H9 (cell line): ENCODE results near the gene MIER1. TPM values are rescaled to one million over a fixed set of nuclear protein-coding genes. Genes with fewer than 3 reads are reported as not detected.

Experiments used
- DNase-seq: peaks from one replicate; pipeline ENCODE4 v3.0.0-alpha.2; 2017
- H2AFZ ChIP-seq: one replicate; pipeline ENCODE4 v1.6.1; 2013; ENCODE audit warnings: mild to moderate bottlenecking, low read length, control low read depth, moderate library complexity
- H2AK5ac ChIP-seq: 2 replicates; pipeline ENCODE4 v1.6.1; 2013; ENCODE audit warnings: low read length, control low read depth, mixed read lengths; ENCODE audit not compliant: insufficient read length
- H2BK120ac ChIP-seq: one replicate; pipeline ENCODE4 v1.6.1; 2013; ENCODE audit warnings: low read depth, mild to moderate bottlenecking, low read length, control low read depth, inconsistent platforms; ENCODE audit not compliant: poor library complexity, severe bottlenecking
- H2BK12ac ChIP-seq: 2 replicates; pipeline ENCODE4 v1.6.1; 2013; ENCODE audit warnings: low read length, control low read depth, mixed read lengths, low read depth; ENCODE audit not compliant: insufficient read length
- H2BK15ac ChIP-seq: 2 replicates; pipeline ENCODE4 v1.6.1; 2013; ENCODE audit warnings: low read depth, low read length, control low read depth
- H2BK20ac ChIP-seq: one replicate; pipeline ENCODE4 v1.6.1; 2013; ENCODE audit warnings: low read depth, mild to moderate bottlenecking, low read length, control low read depth, inconsistent platforms; ENCODE audit not compliant: poor library complexity, severe bottlenecking
- H2BK5ac ChIP-seq: 2 replicates; pipeline ENCODE4 v1.6.1; 2013; ENCODE audit warnings: low read length, control low read depth, mixed read lengths; ENCODE audit not compliant: insufficient read length
- H3K14ac ChIP-seq: 2 replicates; pipeline ENCODE4 v1.6.1; 2013; ENCODE audit warnings: low read length, control low read depth; ENCODE audit not compliant: insufficient read depth
- H3K18ac ChIP-seq: 2 replicates; pipeline ENCODE4 v1.6.1; 2013; ENCODE audit warnings: low read depth, mild to moderate bottlenecking, mixed read lengths, low read length, control low read depth; ENCODE audit not compliant: insufficient read length
- H3K23ac ChIP-seq: 2 replicates; pipeline ENCODE4 v1.6.1; 2013; ENCODE audit warnings: low read length, control low read depth, mixed read lengths, low read depth; ENCODE audit not compliant: insufficient read length
- H3K23me2 ChIP-seq: 2 replicates; pipeline ENCODE4 v1.6.1; 2013; ENCODE audit warnings: low read depth, mild to moderate bottlenecking, mixed read lengths, low read length, control low read depth; ENCODE audit not compliant: insufficient read length, poor library complexity, severe bottlenecking
- H3K27ac ChIP-seq: 2 replicates; pipeline ENCODE4 v1.5.1; 2013; ENCODE audit warnings: low read length, control low read depth, mixed read lengths, low read depth; ENCODE audit not compliant: insufficient read length
- H3K27me3 ChIP-seq: 2 replicates; pipeline ENCODE4 v1.6.1; 2013; ENCODE audit warnings: low read length, control low read depth, inconsistent platforms; ENCODE audit not compliant: insufficient read depth
- H3K4ac ChIP-seq: 2 replicates; pipeline ENCODE4 v1.6.1; 2013; ENCODE audit warnings: low read depth, mild to moderate bottlenecking, control low read depth, inconsistent platforms, low read length, moderate library complexity
- H3K4me1 ChIP-seq: 2 replicates; pipeline ENCODE4 v1.6.1; 2013; ENCODE audit warnings: low read length, control low read depth, inconsistent platforms; ENCODE audit not compliant: insufficient read depth
- H3K4me2 ChIP-seq: 2 replicates; pipeline ENCODE4 v1.6.1; 2013; ENCODE audit warnings: low read length, control low read depth, mixed read lengths; ENCODE audit not compliant: insufficient read length, insufficient read depth
- H3K56ac ChIP-seq: 2 replicates; pipeline ENCODE4 v1.6.1; 2013; ENCODE audit warnings: low read depth, mild to moderate bottlenecking, mixed read lengths, low read length, control low read depth; ENCODE audit not compliant: insufficient read length
- H3K79me1 ChIP-seq: 2 replicates; pipeline ENCODE4 v1.6.1; 2013; ENCODE audit warnings: low read depth, mild to moderate bottlenecking, moderate library complexity, low read length, control low read depth, inconsistent platforms; ENCODE audit not compliant: insufficient read depth, poor library complexity, severe bottlenecking
- H3K79me2 ChIP-seq: 2 replicates; pipeline ENCODE4 v1.6.1; 2013; ENCODE audit warnings: low read length, control low read depth, inconsistent platforms; ENCODE audit not compliant: insufficient read depth
- H3K9ac ChIP-seq: 2 replicates; pipeline ENCODE4 v1.6.1; 2013; ENCODE audit warnings: low read length, control low read depth, mixed read lengths; ENCODE audit not compliant: insufficient read length; ENCODE audit errors: extremely low read depth
- H3K9me3 ChIP-seq: one replicate; pipeline ENCODE4 v1.6.1; 2013; ENCODE audit warnings: low read depth, low read length, inconsistent platforms; ENCODE audit not compliant: control insufficient read depth
- H3T11ph ChIP-seq: one replicate; pipeline ENCODE4 v1.6.1; 2013; ENCODE audit warnings: mild to moderate bottlenecking, low read length, control low read depth, inconsistent platforms
- H4K20me1 ChIP-seq: one replicate; pipeline ENCODE4 v1.6.1; 2013; ENCODE audit not compliant: control insufficient read depth, insufficient read length, insufficient read depth
- H4K5ac ChIP-seq: 2 replicates; pipeline ENCODE4 v1.6.1; 2013; ENCODE audit warnings: low read depth, mild to moderate bottlenecking, mixed read lengths, low read length, control low read depth; ENCODE audit not compliant: insufficient read length
- H4K8ac ChIP-seq: replicated peaks from 2 replicates; pipeline ENCODE4 v1.6.1; 2013; ENCODE audit warnings: low read length, control low read depth, mixed read lengths, low read depth; ENCODE audit not compliant: insufficient read length
- H4K91ac ChIP-seq: 2 replicates; pipeline ENCODE4 v1.6.1; 2013; ENCODE audit warnings: low read depth, mild to moderate bottlenecking, moderate library complexity, mixed read lengths, low read length, control low read depth; ENCODE audit not compliant: insufficient read length
- H3K27ac Mint-ChIP-seq, 3 experiments: 2 replicates in 2 of 3; 3 replicates in 1 of 3; pipeline ENCODE4 v1.8.0; 2020 to 2021; ENCODE audit warnings: mixed read lengths in 3 of 3, mild to moderate bottlenecking in 1 of 3, moderate library complexity in 1 of 3
- H3K27me3 Mint-ChIP-seq: 2 replicates; pipeline ENCODE4 v1.8.0; 2021; ENCODE audit warnings: low read depth, mild to moderate bottlenecking, moderate library complexity, mixed read lengths
- H3K36me3 Mint-ChIP-seq, 3 experiments: 2 replicates in 2 of 3; 3 replicates in 1 of 3; pipeline ENCODE4 v1.8.0; 2020 to 2021; ENCODE audit warnings: low read depth in 3 of 3, mixed read lengths in 3 of 3; ENCODE audit not compliant: insufficient read depth in 1 of 3
- H3K4me1 Mint-ChIP-seq, 2 experiments: 2 replicates each; pipeline ENCODE4 v1.8.0; 2020; ENCODE audit warnings: mixed read lengths in 2 of 2
- H3K4me3 Mint-ChIP-seq, 2 experiments: 2 replicates in 1 of 2; 3 replicates in 1 of 2; pipeline ENCODE4 v1.8.0; 2020 to 2021; ENCODE audit warnings: mild to moderate bottlenecking in 2 of 2, mixed read lengths in 2 of 2, moderate library complexity in 1 of 2
- H3K9me3 Mint-ChIP-seq, 2 experiments: 2 replicates in 1 of 2; 3 replicates in 1 of 2; pipeline ENCODE4 v1.8.0; 2020; ENCODE audit warnings: mild to moderate bottlenecking in 2 of 2, mixed read lengths in 2 of 2, moderate library complexity in 1 of 2
- CTCF ChIP-seq: fragments of 200-600 bp; sonication (generic); conservative IDR thresholded peaks from 3 replicates; pipeline ENCODE4 v1.8.0; 2021; ENCODE audit warnings: antibody characterized with exemption, mild to moderate bottlenecking
- WGBS: extraction: QIAGEN DNeasy Blood & Tissue Kit; methylation state at CpG from one replicate; pipeline ENCODE4 v1.1.7; 2013; ENCODE audit warnings: missing lambda C conversion rate, low lambda C conversion rate, mixed read lengths; ENCODE audit not compliant: insufficient read length; ENCODE audit errors: extremely low coverage; 5-methylcytosine and 5-hydroxymethylcytosine counted together
- total RNA-seq: library from RNA; stranded (reverse); gene quantifications from 2 replicates; pipeline ENCODE4 v1.2.1, GENCODE V29; 2021

MIER1 gene
- total RNA-seq, 1 experiment from 2014 or later = 28.5 TPM

GRCh38 chr1:66951513-66951912 lies 26.7 kb downstream of the MIER1 start:
- Histone ChIP-seq H2BK120ac (no peak overlapping the region), H3K18ac (no peak overlapping the region), H2BK5ac (no peak overlapping the region), H4K5ac (no peak overlapping the region), H3K4me2 (no peak overlapping the region), H3K27ac (no peak overlapping the region), H2AFZ (no peak overlapping the region), H3K14ac (no peak overlapping the region), H3K4me1 (no peaks in the 10 kb centered on the region), H4K20me1 (no peaks in the 10 kb centered on the region), H2BK20ac (no peak overlapping the region), H3K27me3 (no peaks in the 10 kb centered on the region), H4K8ac (no peak overlapping the region), H3K23me2 (no peaks in the 10 kb centered on the region), H3K79me1 (no peaks in the 10 kb centered on the region), H3K79me2 (no peaks in the 10 kb centered on the region), H3K56ac (no peak overlapping the region), H2AK5ac (no peak overlapping the region), H3K23ac (no peak overlapping the region), H3K9me3 (no peaks in the 10 kb centered on the region), H4K91ac (no peak overlapping the region), H3T11ph (no peak overlapping the region), H2BK15ac (no peak overlapping the region), H3K9ac (no peak overlapping the region), H3K4ac (no peak overlapping the region), H2BK12ac (no peak overlapping the region)
- H3K9me3 Mint-ChIP-seq = no peaks in the 10 kb centered on the region
- no peak overlapping the region for H3K27ac Mint-ChIP-seq
- peaks cover 4% of the 10 kb centered on the region in 2 experiments; a peak in 3 of 4 replicates for H3K4me1 Mint-ChIP-seq
- no CpG with 5 or more reads among the region's 6 CpGs for WGBS
- no peak for DNase-seq
- no peak overlapping the region for H3K4me3 Mint-ChIP-seq
- no peak for TF ChIP-seq CTCF
- H3K36me3 Mint-ChIP-seq = peaks cover 9 to 59% (median 40%) of the 10 kb centered on the region in 3 experiments; a peak in 6 of 7 replicates
- no peaks in the 10 kb centered on the region for H3K27me3 Mint-ChIP-seq
